Loucy (cell line): ENCODE results near the gene PTPRN2.

Source experiments
- H2AFZ ChIP-seq: fragments of 200-600 bp; sonication (generic); 2 replicates; pipeline ENCODE4 v1.6.0; 2016; ENCODE audit warnings: antibody characterized with exemption, mild to moderate bottlenecking, low read length, moderate library complexity
- H3F3A ChIP-seq: fragments of 200-600 bp; 2 replicates; pipeline ENCODE4 v1.6.0; 2016; ENCODE audit warnings: antibody characterized with exemption, low read depth, mild to moderate bottlenecking
- H3K27me3 ChIP-seq: fragments of 200-600 bp; sonication (generic); 2 replicates; pipeline ENCODE4 v1.6.1; 2014; ENCODE audit warnings: low read length, mild to moderate bottlenecking; ENCODE audit not compliant: insufficient read depth, poor library complexity, severe bottlenecking
- H3K36me3 ChIP-seq: fragments of 200-600 bp; sonication (generic); 2 replicates; pipeline ENCODE4 v1.6.1; 2016; ENCODE audit warnings: low read length; ENCODE audit not compliant: insufficient read depth
- H3K4me1 ChIP-seq: fragments of 200-600 bp; sonication (generic); 2 replicates; pipeline ENCODE4 v1.5.1; 2014; ENCODE audit warnings: low read length, mild to moderate bottlenecking; ENCODE audit not compliant: insufficient read depth, poor library complexity, severe bottlenecking
- H3K4me2 ChIP-seq: fragments of 200-600 bp; sonication (generic); 2 replicates; pipeline ENCODE4 v1.6.0; 2014; ENCODE audit warnings: antibody characterized with exemption, low read length, low read depth, mild to moderate bottlenecking; ENCODE audit not compliant: poor library complexity, severe bottlenecking
- H3K4me3 ChIP-seq: fragments of 200-600 bp; sonication (generic); 2 replicates; pipeline ENCODE4 v1.5.1; 2014; ENCODE audit warnings: low read length, mild to moderate bottlenecking, mixed read lengths; ENCODE audit not compliant: poor library complexity, severe bottlenecking
- H3K79me2 ChIP-seq: fragments of 200-600 bp; sonication (generic); 2 replicates; pipeline ENCODE4 v1.6.1; 2014; ENCODE audit warnings: low read length; ENCODE audit not compliant: insufficient read depth
- H3K9ac ChIP-seq: fragments of 200-600 bp; sonication (generic); 2 replicates; pipeline ENCODE4 v1.6.0; 2014; ENCODE audit warnings: mild to moderate bottlenecking, low read depth, low read length, moderate library complexity; ENCODE audit not compliant: poor library complexity, severe bottlenecking
- H3K9me2 ChIP-seq: fragments of 200-600 bp; sonication (generic); replicated peaks from 2 replicates; pipeline ENCODE4 v1.6.1; 2016; ENCODE audit warnings: low read depth, low read length, mixed read lengths
- H3K9me3 ChIP-seq: fragments of 200-600 bp; sonication (generic); 2 replicates; pipeline ENCODE4 v1.6.1; 2014; ENCODE audit warnings: mild to moderate bottlenecking, antibody characterized with exemption, low read length, low read depth; ENCODE audit not compliant: insufficient read depth
- H4K20me1 ChIP-seq: fragments of 200-600 bp; sonication (generic); 2 replicates; pipeline ENCODE4 v1.6.0; 2014; ENCODE audit warnings: antibody characterized with exemption, low read length, mild to moderate bottlenecking; ENCODE audit not compliant: insufficient read depth, poor library complexity, severe bottlenecking
- CTCF ChIP-seq: fragments of 200-600 bp; sonication (generic); conservative IDR thresholded peaks from 2 replicates; pipeline ENCODE4 v1.5.1; 2014; ENCODE audit warnings: mild to moderate bottlenecking, antibody characterized with exemption, low read length
- EZH2phosphoT487 ChIP-seq: fragments of 200-600 bp; IDR thresholded peaks from 2 replicates; pipeline ENCODE4 v1.6.1; 2018; ENCODE audit warnings: antibody characterized with exemption, mild to moderate bottlenecking, moderate library complexity, borderline replicate concordance

PTPRN2 gene

GRCh38 chr7:157494506-157495176 lies 1093.0 kb downstream of the PTPRN2 start:
- Histone ChIP-seq H3K4me2 (no peak overlapping the region), H3K27me3 (no peaks in the 10 kb centered on the region)
- TF ChIP-seq CTCF (no peak), EZH2phosphoT487 (no peak)

GRCh38 chr7:157493776-157494175 lies 1093.8 kb downstream of the PTPRN2 start:
- Histone ChIP-seq H3K9me2 (no peaks in the 10 kb centered on the region), H3K79me2 (no peaks in the 10 kb centered on the region), H3K4me2 (no peak overlapping the region), H3K9ac (no peak overlapping the region), H2AFZ (no peak overlapping the region), H3K4me1 (peaks cover 4% of the 10 kb centered on the region), H3K4me3 (no peak overlapping the region), H3K27me3 (no peaks in the 10 kb centered on the region), H3K36me3 (no peaks in the 10 kb centered on the region), H3K9me3 (no peaks in the 10 kb centered on the region; the same call in 1 of the 2 replicates), H3F3A (no peaks in the 10 kb centered on the region), H4K20me1 (no peaks in the 10 kb centered on the region)
- TF ChIP-seq CTCF: no peak
- TF ChIP-seq EZH2phosphoT487: no peak

More at GRCh38 chr7:157494506-157495176, 1093.0 kb downstream of the PTPRN2 start:
- H4K20me1 ChIP-seq: no peaks in the 10 kb centered on the region
- H3K36me3 ChIP-seq: no peaks in the 10 kb centered on the region
- H3K4me1 ChIP-seq: peaks cover 4% of the 10 kb centered on the region
- no peaks in the 10 kb centered on the region; the same call in 1 of the 2 replicates for H3K9me3 ChIP-seq
- H3K9me2 ChIP-seq: no peaks in the 10 kb centered on the region
- H2AFZ ChIP-seq: no peak overlapping the region
- no peak overlapping the region for H3K9ac ChIP-seq
- H3K4me3 ChIP-seq: no peak overlapping the region
- no peaks in the 10 kb centered on the region for H3K79me2 ChIP-seq
- no peaks in the 10 kb centered on the region for H3F3A ChIP-seq

- H2AFZ ChIP-seq: no peak overlapping the region
Measured at GRCh38 chr7:157493017-157493416, 1094.6 kb downstream of the PTPRN2 start.

More at GRCh38 chr7:157493017-157493416, 1094.6 kb downstream of the PTPRN2 start:
- Histone ChIP-seq H3K36me3 (no peaks in the 10 kb centered on the region), H3K4me3 (no peak overlapping the region), H3K4me2 (no peak overlapping the region), H3K9me3 (no peaks in the 10 kb centered on the region), H3K79me2 (no peaks in the 10 kb centered on the region), H3F3A (no peaks in the 10 kb centered on the region), H4K20me1 (no peaks in the 10 kb centered on the region), H3K4me1 (peaks cover 4% of the 10 kb centered on the region), H3K27me3 (no peaks in the 10 kb centered on the region), H3K9me2 (no peaks in the 10 kb centered on the region), H3K9ac (no peak overlapping the region)
- no peak for TF ChIP-seq CTCF
